ENCODE results near the gene USP50. TPM values are rescaled to one million over a fixed set of nuclear protein-coding genes. Genes with fewer than 3 reads are reported as not detected.
"Not testable (repeated sequence)": the region's sequence is repeated elsewhere in the genome, so short reads cannot be mapped to it uniquely, and the experiment has no call there.

The USP50 gene
- total RNA-seq, 1 donor from 2014 or later = 0.43 TPM

GRCh38 chr15:50505656-50506055 lies 40.8 kb downstream of the USP50 start:
- not testable (repeated sequence) for DNase-seq (ENCODE audit: low spot score)

GRCh38 chr15:50503144-50503543 lies 43.3 kb downstream of the USP50 start:
- DNase-seq (ENCODE audit: low spot score) (no peak), ATAC-seq (no peak)

More at GRCh38 chr15:50505656-50506055, 40.8 kb downstream of the USP50 start:
- peak; percentile 31 for ATAC-seq

- no peak for DNase-seq (ENCODE audit: low spot score)
- no peak for ATAC-seq
These were observed 44.7 kb downstream of the USP50 start for GRCh38 chr15:50501815-50502214.

DNA sequence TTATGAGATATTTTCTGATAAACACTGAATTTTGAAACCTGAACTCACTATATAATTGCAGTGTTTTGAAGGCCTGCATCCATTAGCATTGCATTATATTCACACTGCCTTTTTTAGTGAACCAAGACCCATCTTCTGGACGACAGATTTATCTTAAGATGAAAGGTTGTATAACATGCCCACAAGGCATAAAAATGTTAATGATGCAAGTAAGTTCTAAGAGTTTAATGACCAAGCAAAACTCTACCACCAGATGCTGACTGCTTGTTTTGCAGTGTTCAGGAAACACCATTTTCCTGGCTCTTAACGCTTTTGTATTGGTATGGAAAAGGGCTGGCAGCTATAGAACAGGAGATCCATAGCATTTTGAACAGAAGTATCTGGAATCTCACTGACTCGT lies 46.1 kb downstream of the USP50 start:
- ATAC-seq (no peak), DNase-seq (ENCODE audit: low spot score) (no peak)

DNA sequence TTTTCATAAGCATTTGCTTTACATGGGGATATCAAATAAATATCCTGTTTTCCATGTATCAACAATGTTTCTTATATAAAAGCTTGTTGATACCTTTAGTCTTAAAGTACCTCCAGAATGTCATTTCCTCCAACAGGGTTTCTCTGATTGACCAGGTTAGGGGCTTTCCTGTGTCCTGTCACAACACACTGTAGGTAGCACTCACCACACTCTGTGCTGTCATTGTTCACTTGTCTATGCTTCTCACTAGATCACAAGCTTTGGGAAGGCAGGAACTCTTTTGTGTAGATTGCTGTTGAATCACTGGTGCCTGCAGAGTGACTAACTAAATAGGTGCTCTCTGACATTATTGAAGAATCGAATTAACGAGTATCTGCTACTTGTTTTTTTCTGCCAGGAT lies 49.8 kb downstream of the USP50 start:
- no peak for DNase-seq (ENCODE audit: low spot score)
- no peak for ATAC-seq

DNA sequence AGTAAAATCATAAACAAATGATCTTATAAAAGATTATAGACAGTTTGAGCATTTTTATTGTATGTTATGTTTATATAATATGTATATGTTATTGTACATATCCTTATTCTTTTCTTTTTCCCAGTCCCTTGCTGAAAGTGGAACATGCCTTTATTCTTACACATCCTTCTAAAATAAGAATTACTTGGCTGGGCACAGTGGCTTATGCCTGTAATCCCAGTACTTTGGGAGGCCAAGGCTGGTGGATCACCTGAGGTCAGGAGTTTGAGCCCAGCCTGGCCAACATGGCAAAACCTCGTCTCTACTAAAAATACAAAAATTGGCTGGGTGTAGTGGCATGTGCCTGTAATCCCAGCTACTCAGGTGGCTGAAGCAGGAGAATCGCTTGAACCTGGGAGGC lies 51.9 kb downstream of the USP50 start:
- ATAC-seq; DNase-seq (ENCODE audit: low spot score): not testable (repeated sequence)

- DNase-seq (ENCODE audit: low spot score) = no peak
- ATAC-seq = no peak
These were observed 52.8 kb downstream of the USP50 start for GRCh38 chr15:50493625-50494024.

GRCh38 chr15:50487287-50487686 lies 59.2 kb downstream of the USP50 start:
- no peak for ATAC-seq
- DNase-seq (ENCODE audit: low spot score) = no peak

DNA sequence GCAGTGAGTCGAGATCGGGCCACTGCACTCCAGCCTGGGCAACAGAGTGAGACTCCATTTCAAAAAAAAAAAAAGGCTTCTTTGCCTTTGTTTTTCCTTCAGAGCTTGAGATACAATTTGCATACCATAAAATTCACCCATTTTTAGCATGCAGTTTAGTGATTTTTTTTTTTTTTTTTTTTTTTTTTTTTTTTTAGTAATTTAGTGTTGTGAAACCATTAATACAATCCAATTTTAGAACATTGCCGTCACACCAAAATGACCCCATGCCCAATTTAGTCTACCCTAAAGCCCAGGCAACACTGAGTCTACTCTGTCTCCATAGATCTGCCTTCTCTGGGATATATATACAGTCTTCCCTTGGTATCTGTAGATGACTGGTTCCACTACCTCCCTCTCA lies 61.1 kb downstream of the USP50 start:
- DNase-seq (ENCODE audit: low spot score) = no peak
- ATAC-seq = no peak

DNA sequence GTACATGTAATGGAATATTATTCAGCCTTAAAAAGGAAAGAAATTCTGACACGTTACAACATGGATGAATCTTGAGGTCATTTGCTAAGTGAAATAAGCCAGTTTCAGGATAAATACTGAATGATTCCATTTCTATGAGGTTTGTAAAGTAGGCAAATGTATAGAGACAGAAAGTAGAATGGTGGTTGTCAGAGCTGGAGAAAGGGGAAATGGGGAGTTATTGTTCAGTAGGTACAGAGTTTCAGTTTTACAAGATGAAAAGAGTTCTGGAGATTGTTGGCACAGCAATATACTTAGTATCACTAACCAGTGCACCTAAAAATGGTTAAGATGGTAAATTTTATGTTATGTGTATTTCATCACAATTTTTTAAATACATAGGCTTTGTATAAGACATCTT lies 61.7 kb downstream of the USP50 start:
- ATAC-seq = no peak

DNA sequence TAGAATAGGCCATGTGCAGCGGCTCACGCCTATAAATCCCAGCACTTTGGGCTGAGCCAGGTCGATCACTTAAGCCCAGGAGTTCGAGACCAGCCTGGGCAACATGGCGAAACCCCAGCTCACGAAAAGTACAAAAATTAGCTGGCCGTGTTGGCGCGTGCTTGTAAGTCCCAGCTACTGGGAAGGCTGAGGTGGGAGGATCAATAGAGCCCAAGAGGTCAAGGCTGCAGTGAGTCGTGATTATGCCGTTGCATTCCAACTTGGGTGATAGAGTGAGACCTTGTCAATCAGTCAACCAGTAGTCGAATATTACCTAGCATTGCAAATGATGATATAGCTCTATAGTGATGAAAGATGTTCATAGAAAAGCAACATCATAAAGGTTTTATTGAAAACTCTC lies 70.3 kb downstream of the USP50 start:
- DNase-seq (ENCODE audit: low spot score) (no peak), ATAC-seq (no peak)

More for the DNA sequence above, 61.7 kb downstream of the USP50 start:
- no peak for DNase-seq (ENCODE audit: low spot score)

GRCh38 chr15:50471072-50471471 lies 75.4 kb downstream of the USP50 start:
- ATAC-seq (no peak), DNase-seq (ENCODE audit: low spot score) (no peak)

GRCh38 chr15:50463423-50464358 lies 82.8 kb downstream of the USP50 start:
- DNase-seq (ENCODE audit: low spot score) = no peak
- ATAC-seq = peak; percentile 85

DNA sequence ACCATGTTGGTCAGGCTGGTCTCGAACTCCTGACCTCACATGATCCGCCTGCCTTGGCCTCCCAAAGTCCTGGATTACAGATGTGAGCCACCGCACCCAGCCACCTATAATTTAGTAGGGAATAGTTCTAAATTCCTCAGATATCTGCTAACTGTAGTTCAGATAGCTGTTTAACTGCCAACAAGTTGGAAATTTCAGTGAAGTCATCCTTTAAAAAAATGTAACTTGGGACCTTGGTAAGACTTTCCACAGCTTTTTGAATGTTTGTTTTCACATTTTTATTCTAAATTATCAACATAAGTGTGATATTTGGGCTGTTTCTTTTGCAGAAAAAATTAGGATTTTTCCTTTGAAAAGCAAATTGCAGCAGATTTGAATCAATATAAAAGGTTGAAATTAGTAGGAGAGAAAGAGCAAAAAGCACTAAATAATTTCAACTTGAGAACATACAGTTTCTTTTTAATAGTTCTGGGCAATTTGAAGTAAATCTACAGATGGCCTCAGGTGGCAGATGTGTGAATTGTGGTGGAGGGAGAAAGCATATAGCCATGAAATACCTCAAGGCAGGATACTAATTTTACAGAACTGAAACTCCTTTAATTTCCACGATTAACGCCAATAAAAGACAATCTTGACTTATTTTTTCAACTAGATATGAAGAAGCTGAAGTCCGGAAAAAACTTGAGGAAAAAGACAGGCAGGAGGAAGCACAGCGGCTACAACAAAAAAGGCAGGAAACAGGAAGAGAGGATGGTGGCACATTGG lies 87.9 kb downstream of the USP50 start:
- DNase-seq (ENCODE audit: low spot score) (no peak), ATAC-seq (no peak)

DNA sequence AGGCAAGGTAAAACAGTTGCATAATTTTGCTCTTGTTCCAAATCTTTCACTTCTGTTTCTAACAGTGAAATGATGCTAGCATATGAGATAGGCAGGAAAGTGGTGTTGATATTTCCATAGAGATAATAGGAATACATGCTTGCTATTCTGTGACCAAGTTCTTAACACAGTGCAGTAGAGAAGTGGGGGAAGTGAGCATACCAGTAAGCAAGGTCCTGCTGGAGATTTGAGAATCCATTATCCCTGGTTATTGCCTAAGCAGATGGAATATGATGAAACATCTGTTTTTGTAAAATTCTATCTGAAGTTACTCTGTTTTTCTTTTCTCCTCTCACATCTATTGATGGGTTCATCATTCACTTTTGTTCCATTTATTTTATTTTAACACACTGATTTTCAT lies 93.5 kb downstream of the USP50 start:
- peak; percentile 27 for ATAC-seq

More for the DNA sequence above, 93.5 kb downstream of the USP50 start:
- no peak for DNase-seq (ENCODE audit: low spot score)

Other genes starting within 250 kb of the USP50 start
- 6.0 TPM for gene GABPB1, start 191.5 kb downstream of the USP50 start, total RNA-seq
- gene USP8, start 122.3 kb downstream of the USP50 start, total RNA-seq = 27.4 TPM
- 21.6 TPM for gene TRPM7, start 140.1 kb upstream of the USP50 start, total RNA-seq
- gene SPPL2A, start 219.0 kb upstream of the USP50 start, total RNA-seq = 101 TPM

Measured in left lobe of liver (tissue), 2 donors.